Activated CD4-positive, alpha-beta memory T cell treated with anti-CD3 and anti-CD28 coated beads, Interleukin-2, amount 10 ng/mL, durations not matched to agents 7 days and 5 days (primary cell): ENCODE measurements around the gene SBDS. TPM values are rescaled to one million over a fixed set of nuclear protein-coding genes. Genes with fewer than 3 reads are reported as not detected.
"Not testable (repeated sequence)": the region's sequence is repeated elsewhere in the genome, so short reads cannot be mapped to it uniquely, and the experiment has no call there.

ENCODE experiments used
- CTCF ChIA-PET: fragments of 350-600 bp; sonication (Branson Sonifier 250); formaldehyde crosslinking; loops from one replicate; lab custom pipeline; 2021; ENCODE audit warnings: antibody characterized with exemption, inconsistent platforms; lab: Charles Lee
- POLR2A ChIA-PET: fragments of 350-600 bp; sonication (Branson Sonifier 250); formaldehyde crosslinking; loops from one replicate; lab custom pipeline; 2021; ENCODE audit warnings: antibody characterized with exemption; lab: Charles Lee
- DNase-seq: peaks from one replicate; pipeline ENCODE4 v3.0.0-alpha.2; 2020
- H3K27ac Mint-ChIP-seq: one replicate; pipeline ENCODE4 v1.8.0; 2021; ENCODE audit warnings: mild to moderate bottlenecking, mixed read lengths
- H3K27me3 Mint-ChIP-seq: one replicate; pipeline ENCODE4 v1.8.0; 2021; ENCODE audit warnings: mixed read lengths
- H3K36me3 Mint-ChIP-seq: one replicate; pipeline ENCODE4 v1.8.0; 2021; ENCODE audit warnings: low read depth, mixed read lengths
- H3K4me1 Mint-ChIP-seq: one replicate; pipeline ENCODE4 v1.8.0; 2021; ENCODE audit warnings: mixed read lengths
- H3K4me3 Mint-ChIP-seq: one replicate; pipeline ENCODE4 v1.8.0; 2021; ENCODE audit warnings: mild to moderate bottlenecking, mixed read lengths
- H3K9me3 Mint-ChIP-seq: one replicate; pipeline ENCODE4 v1.8.0; 2021; ENCODE audit warnings: mixed read lengths
- total RNA-seq, 2 experiments: library from RNA; stranded (reverse); gene quantifications; one replicate each; pipeline ENCODE4 v1.2.3, GENCODE V29; 2021

SBDS gene
- total RNA-seq, 2 experiments from 2014 or later = 40.2 to 40.7 TPM

- no peaks in the 10 kb centered on the region for H3K9me3 Mint-ChIP-seq
- DNase-seq = no peak
- peaks cover 46% of the 10 kb centered on the region for H3K36me3 Mint-ChIP-seq
- H3K27me3 Mint-ChIP-seq = no peaks in the 10 kb centered on the region
- ChIA-PET CTCF (interaction anchor here (1.2 kb wide), 1 partner anchor 22 kb away, joined by 6 read pairs; no protein-coding TSS in a partner anchor), POLR2A (interaction anchor here (1.6 kb wide), 1 partner anchor 22 kb away, joined by 5 read pairs; the partner anchor contains the start of gene TYW1)
- H3K4me1 Mint-ChIP-seq = peaks cover 16% of the 10 kb centered on the region
- H3K4me3 Mint-ChIP-seq = no peak overlapping the region
- H3K27ac Mint-ChIP-seq = peak overlapping the region; percentile 12
Measured at GRCh38 chr7:67018940-67019339, 23.6 kb upstream of the SBDS start.

- POLR2A ChIA-PET, H3K27ac Mint-ChIP-seq, H3K4me3 Mint-ChIP-seq, DNase-seq, H3K9me3 Mint-ChIP-seq, H3K27me3 Mint-ChIP-seq, CTCF ChIA-PET: not testable (repeated sequence)
- Mint-ChIP-seq H3K4me1 (peaks cover 16% of the 10 kb centered on the region), H3K36me3 (peaks cover 48% of the 10 kb centered on the region)
Measured at GRCh38 chr7:67017971-67018370, 22.6 kb upstream of the SBDS start.

GRCh38 chr7:67014076-67014622, 18.8 kb upstream of the SBDS start:
- peaks cover 34% of the 10 kb centered on the region for H3K36me3 Mint-ChIP-seq
- H3K4me1 Mint-ChIP-seq, H3K9me3 Mint-ChIP-seq, POLR2A ChIA-PET, CTCF ChIA-PET, H3K4me3 Mint-ChIP-seq, H3K27me3 Mint-ChIP-seq, H3K27ac Mint-ChIP-seq, DNase-seq: not testable (repeated sequence)

- H3K36me3 Mint-ChIP-seq = peaks cover 33% of the 10 kb centered on the region
- H3K4me3 Mint-ChIP-seq, POLR2A ChIA-PET, H3K9me3 Mint-ChIP-seq, CTCF ChIA-PET, H3K27me3 Mint-ChIP-seq, DNase-seq, H3K27ac Mint-ChIP-seq, H3K4me1 Mint-ChIP-seq: not testable (repeated sequence)
Measured at GRCh38 chr7:67009677-67010076, 14.3 kb upstream of the SBDS start.

- H3K9me3 Mint-ChIP-seq = no peaks in the 10 kb centered on the region
- no peak overlapping the region for H3K4me3 Mint-ChIP-seq
- H3K27ac Mint-ChIP-seq = no peak overlapping the region
- H3K36me3 Mint-ChIP-seq = peaks cover 34% of the 10 kb centered on the region
- peaks cover 1% of the 10 kb centered on the region for H3K4me1 Mint-ChIP-seq
- ChIA-PET POLR2A (no interaction called here), CTCF (no interaction called here)
- H3K27me3 Mint-ChIP-seq = no peaks in the 10 kb centered on the region
- no peak for DNase-seq
Measured at GRCh38 chr7:67008260-67008659, 12.9 kb upstream of the SBDS start.

- POLR2A ChIA-PET = no interaction called here
- H3K36me3 Mint-ChIP-seq = peaks cover 40% of the 10 kb centered on the region
Measured at GRCh38 chr7:67006965-67007364, 11.6 kb upstream of the SBDS start.

GRCh38 chr7:67004145-67004544, 8.8 kb upstream of the SBDS start:
- H3K4me3 Mint-ChIP-seq, H3K27me3 Mint-ChIP-seq, H3K9me3 Mint-ChIP-seq, DNase-seq, POLR2A ChIA-PET, H3K4me1 Mint-ChIP-seq, CTCF ChIA-PET, H3K27ac Mint-ChIP-seq: not testable (repeated sequence)
- H3K36me3 Mint-ChIP-seq = peaks cover 41% of the 10 kb centered on the region

More at GRCh38 chr7:67006965-67007364, 11.6 kb upstream of the SBDS start:
- no peaks in the 10 kb centered on the region for H3K9me3 Mint-ChIP-seq
- peaks cover 3% of the 10 kb centered on the region for H3K4me1 Mint-ChIP-seq
- DNase-seq = no peak
- CTCF ChIA-PET = interaction anchor here (0.7 to 1.3 kb wide), 3 partner anchors 9 to 50 kb away, joined by 3 read pairs; no protein-coding TSS in a partner anchor
- no peaks in the 10 kb centered on the region for H3K27me3 Mint-ChIP-seq
- no peak overlapping the region for H3K4me3 Mint-ChIP-seq
- no peak overlapping the region for H3K27ac Mint-ChIP-seq

- POLR2A ChIA-PET, H3K27me3 Mint-ChIP-seq, H3K9me3 Mint-ChIP-seq, CTCF ChIA-PET, H3K4me3 Mint-ChIP-seq, DNase-seq, H3K27ac Mint-ChIP-seq: not testable (repeated sequence)
- Mint-ChIP-seq H3K36me3 (peaks cover 26% of the 10 kb centered on the region), H3K4me1 (peaks cover 17% of the 10 kb centered on the region)
Measured at GRCh38 chr7:67000601-67001258, 5.3 kb upstream of the SBDS start.

- Mint-ChIP-seq H3K27ac (peak within 1 kb of the TSS; percentile 100), H3K4me3 (peak within 1 kb of the TSS; percentile 98), H3K36me3 (peaks cover 26% of the 10 kb centered on the region), H3K4me1 (peaks cover 35% of the 10 kb centered on the region)
- not testable (repeated sequence) for H3K9me3 Mint-ChIP-seq, H3K27me3 Mint-ChIP-seq
- ChIA-PET CTCF (interaction anchor here (2.6 kb wide), 1 partner anchor 152 kb away, joined by 12 read pairs; no protein-coding TSS in a partner anchor), POLR2A (interaction anchor here (2.1 to 4.1 kb wide), 4 partner anchors 23 to 342 kb away, joined by 5 to 51 read pairs (median 21); partner anchors contain the start of gene TMEM248)
- peak; percentile 99 for DNase-seq
Measured at GRCh38 chr7:66996444-66997191, 1.2 kb upstream of the SBDS start, which contains the start of gene TYW1. TSS of gene TYW1 (plus strand) at chr7:66996833. CDS start at chr7:66996979, 146 bp downstream.

GRCh38 chr7:66994691-66995049, 716 bp downstream of the SBDS start:
- not testable (repeated sequence) for H3K27me3 Mint-ChIP-seq
- peaks cover 29% of the 10 kb centered on the region for H3K36me3 Mint-ChIP-seq
- CTCF ChIA-PET = interaction anchor here (0.7 to 1.1 kb wide), 2 partner anchors 8 to 150 kb away, joined by 3 to 4 read pairs; no protein-coding TSS in a partner anchor

GRCh38 chr7:66994051-66994450, 1.3 kb downstream of the SBDS start:
- DNase-seq, H3K27me3 Mint-ChIP-seq, H3K9me3 Mint-ChIP-seq, CTCF ChIA-PET: not testable (repeated sequence)
- peak overlapping the region; percentile 98 for H3K4me3 Mint-ChIP-seq
- H3K36me3 Mint-ChIP-seq = peaks cover 28% of the 10 kb centered on the region
- POLR2A ChIA-PET = interaction anchor here (2.3 to 4.1 kb wide), 3 partner anchors 73 to 308 kb away, joined by 9 to 51 read pairs (median 31); partner anchors contain the start of gene TMEM248
- peak overlapping the region; percentile 100 for H3K27ac Mint-ChIP-seq
- H3K4me1 Mint-ChIP-seq = peaks cover 33% of the 10 kb centered on the region

More at GRCh38 chr7:66994691-66995049, 716 bp downstream of the SBDS start:
- peak overlapping the region; percentile 100 for H3K27ac Mint-ChIP-seq
- peaks cover 33% of the 10 kb centered on the region for H3K4me1 Mint-ChIP-seq
- peak overlapping the region; percentile 98 for H3K4me3 Mint-ChIP-seq
- POLR2A ChIA-PET = interaction anchor here (0.7 to 4.1 kb wide), 8 partner anchors 73 to 501 kb away, joined by 4 to 51 read pairs (median 10); partner anchors contain the start of genes KCTD7, RABGEF1 and TMEM248
- not testable (repeated sequence) for H3K9me3 Mint-ChIP-seq
- DNase-seq = peak; percentile 68

- POLR2A ChIA-PET = not testable (repeated sequence)
Measured at GRCh38 chr7:66989552-66989951, 5.8 kb downstream of the SBDS start.

GRCh38 chr7:66980336-66980735, 15.1 kb downstream of the SBDS start:
- H3K36me3 Mint-ChIP-seq, H3K27ac Mint-ChIP-seq, H3K4me3 Mint-ChIP-seq, H3K4me1 Mint-ChIP-seq, POLR2A ChIA-PET, H3K27me3 Mint-ChIP-seq, DNase-seq, CTCF ChIA-PET: not testable (repeated sequence)
- H3K9me3 Mint-ChIP-seq = peaks cover 14% of the 10 kb centered on the region

More at GRCh38 chr7:66989552-66989951, 5.8 kb downstream of the SBDS start:
- H3K27ac Mint-ChIP-seq, H3K4me3 Mint-ChIP-seq, DNase-seq, H3K9me3 Mint-ChIP-seq, CTCF ChIA-PET, H3K27me3 Mint-ChIP-seq: not testable (repeated sequence)
- Mint-ChIP-seq H3K36me3 (peaks cover 37% of the 10 kb centered on the region), H3K4me1 (peaks cover 19% of the 10 kb centered on the region)
